Measurements from ENCODE around the gene STRN.

The STRN gene, protein sequence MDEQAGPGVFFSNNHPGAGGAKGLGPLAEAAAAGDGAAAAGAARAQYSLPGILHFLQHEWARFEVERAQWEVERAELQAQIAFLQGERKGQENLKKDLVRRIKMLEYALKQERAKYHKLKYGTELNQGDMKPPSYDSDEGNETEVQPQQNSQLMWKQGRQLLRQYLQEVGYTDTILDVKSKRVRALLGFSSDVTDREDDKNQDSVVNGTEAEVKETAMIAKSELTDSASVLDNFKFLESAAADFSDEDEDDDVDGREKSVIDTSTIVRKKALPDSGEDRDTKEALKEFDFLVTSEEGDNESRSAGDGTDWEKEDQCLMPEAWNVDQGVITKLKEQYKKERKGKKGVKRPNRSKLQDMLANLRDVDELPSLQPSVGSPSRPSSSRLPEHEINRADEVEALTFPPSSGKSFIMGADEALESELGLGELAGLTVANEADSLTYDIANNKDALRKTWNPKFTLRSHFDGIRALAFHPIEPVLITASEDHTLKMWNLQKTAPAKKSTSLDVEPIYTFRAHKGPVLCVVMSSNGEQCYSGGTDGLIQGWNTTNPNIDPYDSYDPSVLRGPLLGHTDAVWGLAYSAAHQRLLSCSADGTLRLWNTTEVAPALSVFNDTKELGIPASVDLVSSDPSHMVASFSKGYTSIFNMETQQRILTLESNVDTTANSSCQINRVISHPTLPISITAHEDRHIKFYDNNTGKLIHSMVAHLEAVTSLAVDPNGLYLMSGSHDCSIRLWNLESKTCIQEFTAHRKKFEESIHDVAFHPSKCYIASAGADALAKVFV

GRCh38 chr2:36966370-36967235 lies at the start of gene STRN:
STRN (minus strand) TSS chr2:36966536; CDS start chr2:36966463, 73 bp downstream.
- DNase-seq (ENCODE audit: low read depth) = peak; percentile 90
- TF ChIP-seq, protein P1, sequence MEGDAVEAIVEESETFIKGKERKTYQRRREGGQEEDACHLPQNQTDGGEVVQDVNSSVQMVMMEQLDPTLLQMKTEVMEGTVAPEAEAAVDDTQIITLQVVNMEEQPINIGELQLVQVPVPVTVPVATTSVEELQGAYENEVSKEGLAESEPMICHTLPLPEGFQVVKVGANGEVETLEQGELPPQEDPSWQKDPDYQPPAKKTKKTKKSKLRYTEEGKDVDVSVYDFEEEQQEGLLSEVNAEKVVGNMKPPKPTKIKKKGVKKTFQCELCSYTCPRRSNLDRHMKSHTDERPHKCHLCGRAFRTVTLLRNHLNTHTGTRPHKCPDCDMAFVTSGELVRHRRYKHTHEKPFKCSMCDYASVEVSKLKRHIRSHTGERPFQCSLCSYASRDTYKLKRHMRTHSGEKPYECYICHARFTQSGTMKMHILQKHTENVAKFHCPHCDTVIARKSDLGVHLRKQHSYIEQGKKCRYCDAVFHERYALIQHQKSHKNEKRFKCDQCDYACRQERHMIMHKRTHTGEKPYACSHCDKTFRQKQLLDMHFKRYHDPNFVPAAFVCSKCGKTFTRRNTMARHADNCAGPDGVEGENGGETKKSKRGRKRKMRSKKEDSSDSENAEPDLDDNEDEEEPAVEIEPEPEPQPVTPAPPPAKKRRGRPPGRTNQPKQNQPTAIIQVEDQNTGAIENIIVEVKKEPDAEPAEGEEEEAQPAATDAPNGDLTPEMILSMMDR (conservative IDR thresholded peaks at IDR 0.05; ENCODE audit: control insufficient read depth, insufficient read depth, low read depth, low read length) = no peak
- peak within 1 kb of the TSS; percentile 91 for H3K4me3 ChIP-seq (ENCODE audit: control insufficient read depth, low read depth, low read length)

DNA sequence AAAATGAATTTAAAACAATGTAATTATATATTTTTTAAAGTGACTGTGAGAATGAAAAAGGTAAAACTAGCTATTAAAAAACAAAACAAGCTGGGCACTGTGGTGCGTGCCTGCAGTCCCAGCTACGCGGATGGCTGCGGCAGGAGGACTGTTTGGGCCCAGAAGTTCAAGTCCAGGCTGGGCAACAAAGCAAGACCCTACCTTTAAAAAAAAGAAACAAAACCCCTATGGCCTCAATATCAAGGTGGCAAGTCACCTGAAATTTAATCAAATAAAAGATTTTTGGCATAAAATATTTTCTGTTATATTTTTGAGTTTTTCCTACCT lies 46.9 kb upstream of the STRN start:
- TF ChIP-seq, protein P1 (conservative IDR thresholded peaks at IDR 0.05; ENCODE audit: control insufficient read depth, insufficient read depth, low read depth, low read length) = no peak
- H3K4me3 ChIP-seq (ENCODE audit: control insufficient read depth, low read depth, low read length) = no peak overlapping the region
- no peak for DNase-seq (ENCODE audit: low read depth)

GRCh38 chr2:37011130-37011529 lies 44.8 kb upstream of the STRN start:
- TF ChIP-seq, protein P1 (conservative IDR thresholded peaks at IDR 0.05; ENCODE audit: control insufficient read depth, insufficient read depth, low read depth, low read length) = no peak
- no peak for DNase-seq (ENCODE audit: low read depth)
- no peak overlapping the region for H3K4me3 ChIP-seq (ENCODE audit: control insufficient read depth, low read depth, low read length)

DNA sequence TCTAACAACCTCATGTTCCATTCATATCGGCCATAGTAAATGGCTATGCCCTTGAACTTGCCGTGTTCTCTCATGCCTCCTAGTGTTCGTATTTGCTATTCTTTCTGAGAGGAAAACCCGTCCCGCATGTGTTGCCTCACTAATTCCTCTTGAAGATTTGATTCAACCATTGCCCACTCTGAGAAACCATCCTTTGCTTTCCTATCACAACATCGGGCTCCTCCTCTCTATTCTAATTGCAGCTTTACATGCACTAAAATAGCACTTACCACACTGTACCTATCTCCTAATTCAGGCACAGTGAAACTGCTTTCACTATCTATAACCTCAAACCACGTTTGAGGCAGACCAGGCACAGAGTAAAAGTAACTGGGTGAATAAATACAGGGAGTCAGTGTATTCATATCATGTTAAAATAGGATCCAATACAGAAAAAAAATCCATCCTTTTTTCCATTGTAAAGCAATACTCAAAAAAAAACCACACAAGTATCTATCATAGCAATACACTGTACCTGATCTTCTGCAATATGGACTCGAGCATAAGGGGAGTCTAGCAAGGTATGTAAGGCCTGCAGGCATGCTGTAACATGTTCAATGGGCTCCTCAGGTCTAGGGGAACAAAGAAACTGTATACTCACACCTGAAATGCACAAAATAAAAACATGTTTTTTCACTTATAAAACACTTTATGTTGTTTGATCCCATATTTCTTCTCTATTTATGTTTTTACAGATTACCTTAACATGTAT lies 39.0 kb upstream of the STRN start:
- DNase-seq (ENCODE audit: low read depth) = peak; percentile 45
- TF ChIP-seq, protein P1 (conservative IDR thresholded peaks at IDR 0.05; ENCODE audit: control insufficient read depth, insufficient read depth, low read depth, low read length) = peak; percentile 61
- H3K4me3 ChIP-seq (ENCODE audit: control insufficient read depth, low read depth, low read length) = no peak overlapping the region

DNA sequence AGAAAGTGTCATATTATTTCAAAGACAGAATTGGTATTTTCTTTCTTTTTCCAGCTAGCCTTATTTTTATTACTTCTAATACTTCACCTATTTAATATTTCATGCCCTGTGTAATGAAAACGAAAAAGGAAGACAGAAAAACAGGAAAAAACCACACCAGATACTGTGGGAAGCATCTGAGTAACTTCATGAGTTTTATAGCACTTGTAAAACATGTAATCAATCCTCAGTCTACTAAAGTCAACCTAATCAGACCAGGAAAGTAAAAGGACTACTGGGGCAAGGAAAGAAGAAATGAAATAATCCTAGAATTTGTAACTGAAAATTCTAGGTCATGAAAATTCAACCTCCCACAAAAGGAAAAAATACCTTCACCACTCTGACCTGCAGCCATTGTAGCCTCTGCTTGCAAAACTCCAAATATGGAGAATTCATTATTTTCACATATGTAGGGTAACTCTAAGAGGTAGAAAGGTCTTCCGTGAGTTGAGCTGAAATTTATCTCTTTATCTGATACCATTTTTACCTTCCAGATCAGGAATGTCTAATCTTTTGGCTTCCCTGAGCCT lies 34.7 kb upstream of the STRN start:
- TF ChIP-seq, protein P1 (conservative IDR thresholded peaks at IDR 0.05; ENCODE audit: control insufficient read depth, insufficient read depth, low read depth, low read length) = no peak
- no peak for DNase-seq (ENCODE audit: low read depth)
- no peak overlapping the region for H3K4me3 ChIP-seq (ENCODE audit: control insufficient read depth, low read depth, low read length)

Measured in fibroblast of mammary gland (primary cell).